C4-2B (cell line): ENCODE results near the gene ANAPC1.
"Not testable (repeated sequence)": the region's sequence is repeated elsewhere in the genome, so short reads cannot be mapped to it uniquely, and the experiment has no call there.

ENCODE experiments used
- H3K27ac ChIP-seq: fragments of 450-650 bp; 2 replicates; pipeline ENCODE4 v1.5.1; 2017
- ZFX ChIP-seq: fragments of 450-650 bp; IDR thresholded peaks from 2 replicates; pipeline ENCODE4 v1.6.1; 2017
- TF ChIP-seq, protein P1 (sequence below): fragments of 450-650 bp; conservative IDR thresholded peaks from 2 replicates; pipeline ENCODE4 v1.5.1; 2017; ENCODE audit warnings: mild to moderate bottlenecking

The ANAPC1 gene

GRCh38 chr2:111884592-111884964, 585 bp upstream of the ANAPC1 start:
- TF ChIP-seq, protein P1, sequence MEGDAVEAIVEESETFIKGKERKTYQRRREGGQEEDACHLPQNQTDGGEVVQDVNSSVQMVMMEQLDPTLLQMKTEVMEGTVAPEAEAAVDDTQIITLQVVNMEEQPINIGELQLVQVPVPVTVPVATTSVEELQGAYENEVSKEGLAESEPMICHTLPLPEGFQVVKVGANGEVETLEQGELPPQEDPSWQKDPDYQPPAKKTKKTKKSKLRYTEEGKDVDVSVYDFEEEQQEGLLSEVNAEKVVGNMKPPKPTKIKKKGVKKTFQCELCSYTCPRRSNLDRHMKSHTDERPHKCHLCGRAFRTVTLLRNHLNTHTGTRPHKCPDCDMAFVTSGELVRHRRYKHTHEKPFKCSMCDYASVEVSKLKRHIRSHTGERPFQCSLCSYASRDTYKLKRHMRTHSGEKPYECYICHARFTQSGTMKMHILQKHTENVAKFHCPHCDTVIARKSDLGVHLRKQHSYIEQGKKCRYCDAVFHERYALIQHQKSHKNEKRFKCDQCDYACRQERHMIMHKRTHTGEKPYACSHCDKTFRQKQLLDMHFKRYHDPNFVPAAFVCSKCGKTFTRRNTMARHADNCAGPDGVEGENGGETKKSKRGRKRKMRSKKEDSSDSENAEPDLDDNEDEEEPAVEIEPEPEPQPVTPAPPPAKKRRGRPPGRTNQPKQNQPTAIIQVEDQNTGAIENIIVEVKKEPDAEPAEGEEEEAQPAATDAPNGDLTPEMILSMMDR: no peak
- TF ChIP-seq ZFX: no peak
- H3K27ac ChIP-seq: peak overlapping the region; percentile 96

GRCh38 chr2:111872806-111873205, 11.2 kb downstream of the ANAPC1 start:
- H3K27ac ChIP-seq: not testable (repeated sequence)

DNA sequence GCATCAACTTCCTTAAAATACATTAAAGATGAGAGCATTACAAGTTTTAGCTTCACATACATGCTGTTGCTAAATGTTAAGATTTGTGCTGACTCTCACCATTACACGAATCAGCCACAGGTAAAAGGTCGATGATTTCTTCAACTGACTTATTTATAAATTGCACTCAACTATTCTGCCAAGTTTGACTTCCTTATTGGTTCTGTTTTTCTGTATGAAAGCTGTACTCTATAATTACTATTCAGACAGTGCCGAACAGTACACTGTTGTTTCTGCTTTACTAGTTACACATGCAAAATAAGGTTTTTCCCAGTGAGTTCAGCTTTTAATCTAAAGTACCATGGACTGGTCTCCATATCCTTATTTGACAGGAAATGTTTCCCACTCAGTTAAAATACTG, 18.9 kb downstream of the ANAPC1 start:
- H3K27ac ChIP-seq: not testable (repeated sequence)

DNA sequence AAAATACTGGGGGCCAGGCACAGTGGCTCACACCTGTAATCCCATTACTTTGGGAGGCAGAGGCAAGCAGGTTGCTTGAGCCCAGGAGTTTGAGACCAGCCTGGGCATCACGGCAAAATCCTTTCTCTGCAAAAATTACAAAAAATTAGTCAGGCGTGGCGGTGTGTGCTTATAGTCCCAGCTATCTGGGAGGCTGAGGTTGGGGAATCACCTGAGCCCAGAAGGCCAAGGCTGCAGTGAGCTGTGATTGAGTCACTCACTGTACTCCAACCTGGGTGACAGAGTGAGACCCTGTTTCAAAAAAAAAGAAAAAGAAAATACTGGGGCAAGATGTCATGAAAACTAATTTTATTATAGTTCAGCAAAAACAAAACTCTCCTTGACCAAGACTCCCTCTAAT, 24.0 kb downstream of the ANAPC1 start:
- H3K27ac ChIP-seq: not testable (repeated sequence)

DNA sequence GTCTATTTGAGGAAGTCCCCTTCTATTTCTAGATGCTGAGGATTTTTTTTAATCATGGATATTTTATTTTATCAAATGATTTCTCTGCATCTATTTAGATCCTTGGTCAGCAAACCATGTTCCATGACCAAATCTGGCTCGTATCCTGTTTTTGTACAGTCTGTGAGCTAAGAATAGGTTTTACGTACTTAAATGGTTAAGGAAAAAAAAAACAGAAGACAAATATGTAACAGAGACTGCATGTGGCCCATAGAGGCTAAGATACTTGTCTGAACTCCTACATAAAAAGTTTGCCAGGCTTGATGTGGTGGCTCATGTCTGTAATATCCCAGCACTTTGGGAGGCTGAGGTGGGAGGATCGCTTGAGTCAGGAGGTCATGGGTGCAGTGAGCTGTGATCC, 31.4 kb downstream of the ANAPC1 start:
- not testable (repeated sequence) for H3K27ac ChIP-seq

DNA sequence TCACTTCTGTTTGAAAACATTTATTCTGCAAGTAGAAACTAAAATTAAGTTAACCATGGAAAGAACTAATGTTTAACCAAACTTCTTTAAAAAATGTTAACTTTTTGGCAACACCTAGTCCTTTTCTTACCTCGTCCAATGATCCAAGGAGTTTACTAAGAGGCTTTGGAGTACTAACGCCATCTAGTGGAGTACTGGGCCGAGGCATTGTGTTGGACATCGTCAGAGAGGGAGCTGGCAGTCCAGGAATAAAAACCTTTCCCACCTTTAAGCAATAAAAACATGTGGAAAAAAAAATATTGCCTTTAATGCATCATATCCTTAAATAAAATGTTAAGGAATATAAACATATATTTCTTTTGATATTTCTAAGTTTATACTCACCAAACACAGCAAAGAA, 33.3 kb downstream of the ANAPC1 start:
- TF ChIP-seq, protein P1: peak; percentile 73
- not testable (repeated sequence) for H3K27ac ChIP-seq

- H3K27ac ChIP-seq: not testable (repeated sequence)
Observed at GRCh38 chr2:111839625-111840282, 44.2 kb downstream of the ANAPC1 start.

DNA sequence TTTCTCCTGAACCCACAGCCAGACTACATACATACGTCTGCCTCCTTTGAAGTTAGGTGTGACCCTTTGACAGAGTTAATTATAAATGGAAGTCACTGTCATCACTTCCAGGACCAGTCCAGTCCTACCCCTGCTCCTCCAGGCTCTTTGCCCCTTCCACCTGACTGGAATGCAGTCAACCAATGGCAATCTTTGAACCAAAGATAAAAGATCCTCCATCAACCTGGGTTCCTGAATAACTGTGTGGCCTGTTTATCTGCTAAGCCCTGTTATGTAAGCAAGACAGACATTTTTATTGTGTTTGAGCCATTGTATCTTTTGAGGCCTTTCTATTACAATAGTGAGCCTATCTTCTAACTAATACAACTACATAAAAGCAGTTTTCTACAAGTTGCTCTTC, 45.0 kb downstream of the ANAPC1 start:
- H3K27ac ChIP-seq: not testable (repeated sequence)

GRCh38 chr2:111834221-111834620, 49.8 kb downstream of the ANAPC1 start:
- H3K27ac ChIP-seq: not testable (repeated sequence)

GRCh38 chr2:111830479-111830878, 53.5 kb downstream of the ANAPC1 start:
- not testable (repeated sequence) for H3K27ac ChIP-seq

GRCh38 chr2:111828217-111828766, 55.7 kb downstream of the ANAPC1 start:
- not testable (repeated sequence) for H3K27ac ChIP-seq

DNA sequence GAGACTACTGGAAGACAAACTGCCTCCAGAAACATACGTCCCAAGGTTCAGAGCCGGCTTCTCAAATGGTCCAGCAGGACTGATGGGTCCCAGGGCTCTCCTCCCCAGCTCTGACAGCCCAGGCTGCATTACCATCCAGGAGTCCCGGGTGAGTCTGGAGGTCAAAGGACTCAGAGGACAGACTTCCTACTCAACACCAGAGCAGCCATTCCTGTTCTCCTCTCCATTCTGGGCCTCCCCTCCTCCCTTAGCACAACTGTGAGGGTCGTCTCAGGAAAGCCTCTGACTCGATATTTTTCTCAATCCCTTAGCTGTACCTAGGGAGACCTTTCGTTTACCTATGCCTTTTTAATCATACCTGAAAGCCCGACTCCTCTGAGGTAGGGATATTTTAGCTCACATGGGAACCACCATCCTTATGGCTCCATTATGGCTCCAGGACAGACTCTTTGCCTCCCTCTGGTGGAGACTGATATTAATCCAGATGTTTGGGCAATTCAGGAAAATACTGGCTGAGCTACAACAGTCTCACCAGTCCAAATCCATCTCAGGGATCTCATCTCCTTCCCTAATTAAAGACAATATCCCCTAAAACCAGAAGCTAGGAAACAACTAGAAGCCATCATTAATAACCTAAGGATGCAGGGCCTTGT, 70.9 kb downstream of the ANAPC1 start:
- TF ChIP-seq, protein P1: peak; percentile 37
- not testable (repeated sequence) for H3K27ac ChIP-seq

DNA sequence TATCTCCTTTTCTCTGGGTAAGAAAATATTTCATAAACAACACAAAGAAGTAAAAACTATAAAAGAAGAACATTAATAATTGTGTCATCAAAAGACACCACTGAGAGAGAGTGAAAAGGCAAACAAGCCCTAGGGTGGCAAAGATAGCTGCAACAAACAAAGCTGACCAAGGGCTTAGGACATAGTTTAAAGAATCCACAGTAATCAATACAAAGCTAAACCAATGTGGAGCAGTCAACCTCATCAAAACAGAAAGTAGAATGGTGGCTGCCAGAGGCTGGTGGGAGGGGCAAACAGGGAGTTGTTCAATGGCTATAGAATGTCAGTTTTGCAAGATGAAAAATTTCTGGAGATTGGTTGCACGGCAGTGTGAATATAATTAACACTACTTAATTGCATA, 93.4 kb downstream of the ANAPC1 start:
- not testable (repeated sequence) for H3K27ac ChIP-seq

DNA sequence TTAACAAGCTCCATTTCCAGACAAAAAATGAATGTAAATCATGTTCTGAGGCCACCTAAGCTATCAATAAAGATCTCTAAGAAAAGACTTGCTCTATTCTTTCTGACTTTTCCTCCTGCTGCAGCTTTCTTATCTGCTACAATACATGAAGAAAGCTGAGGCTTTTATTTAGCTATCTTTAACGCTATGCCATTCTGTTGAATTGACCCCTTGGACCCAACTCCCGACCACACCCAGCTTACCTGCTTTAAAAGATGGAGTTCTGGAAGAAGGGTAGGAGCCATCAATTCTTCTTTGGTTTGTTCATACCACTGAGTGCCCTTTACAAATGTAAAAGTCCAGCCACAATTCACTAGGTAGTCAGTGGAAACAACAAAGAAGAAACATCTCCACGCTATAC, 99.9 kb downstream of the ANAPC1 start:
- H3K27ac ChIP-seq: not testable (repeated sequence)

- H3K27ac ChIP-seq: not testable (repeated sequence)
Observed at GRCh38 chr2:111782195-111782594, 101.8 kb downstream of the ANAPC1 start.

DNA sequence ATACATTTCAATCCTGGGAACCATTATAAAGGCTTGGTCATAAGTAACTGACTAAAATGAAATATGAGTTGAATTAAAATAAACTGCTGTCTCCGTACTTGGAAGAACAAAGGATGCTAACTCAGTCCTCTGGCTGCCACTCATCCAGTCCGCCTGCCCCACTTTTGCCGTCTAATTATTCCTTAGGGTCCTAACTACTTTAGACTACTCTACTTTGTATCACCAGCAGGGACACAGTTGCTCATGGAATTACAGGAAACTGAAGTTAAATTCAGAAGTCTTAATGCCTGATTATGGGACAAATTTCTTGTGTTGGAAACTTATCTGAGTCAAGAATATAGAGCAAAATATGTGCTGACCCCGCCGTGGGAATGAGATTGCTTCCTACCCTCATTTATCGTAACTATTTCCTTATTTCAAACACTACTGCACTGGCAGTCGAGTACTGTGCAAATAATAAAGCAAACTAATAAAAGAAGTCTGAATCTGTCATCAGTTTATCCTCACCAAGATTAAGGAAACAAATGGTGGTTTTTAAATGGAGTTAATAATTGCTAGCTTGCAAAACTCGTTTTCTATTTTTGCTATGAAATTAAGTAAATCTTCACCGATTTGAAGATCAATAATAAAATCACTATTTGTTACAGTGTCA, 102.4 kb downstream of the ANAPC1 start:
- H3K27ac ChIP-seq: not testable (repeated sequence)

GRCh38 chr2:111777155-111777554, 106.8 kb downstream of the ANAPC1 start:
- not testable (repeated sequence) for H3K27ac ChIP-seq

- not testable (repeated sequence) for H3K27ac ChIP-seq
Observed at GRCh38 chr2:111776296-111776695, 107.7 kb downstream of the ANAPC1 start.
